Upper lobe of left lung (tissue), 4 donors: ENCODE data around the gene TBC1D3G.
"Not testable (repeated sequence)": the region's sequence is repeated elsewhere in the genome, so short reads cannot be mapped to it uniquely, and the experiment has no call there.

ENCODE experiments used
- EP300 ChIP-seq, 4 donors: sonication (generic); formaldehyde crosslinking; IDR thresholded peaks; one replicate each; pipeline ENCODE4 v1.5.1; 2017; ENCODE audit warnings: antibody characterized with exemption in 4 of 4, control low read depth in 2 of 4
- POLR2A ChIP-seq, 4 donors: fragments of 450-650 bp; IDR thresholded peaks; one replicate each; pipeline ENCODE4 v1.5.1; 2016 to 2017; ENCODE audit warnings: antibody characterized with exemption in 4 of 4, mild to moderate bottlenecking in 2 of 4
- POLR2AphosphoS5 ChIP-seq, 2 donors: sonication (generic); formaldehyde crosslinking; IDR thresholded peaks; one replicate each; pipeline ENCODE4 v1.5.1; 2017; ENCODE audit warnings: antibody characterized with exemption in 2 of 2
- TF ChIP-seq, protein P1 (sequence below), 6 experiments: fragments of 450-650 bp in 4 of 6; fragments of 200-600 bp in 2 of 6; sonication (generic) in 2 of 6; IDR thresholded peaks; one replicate each; pipeline ENCODE4 v1.5.1; 2016 to 2019; ENCODE audit warnings: antibody characterized with exemption in 6 of 6

DNA sequence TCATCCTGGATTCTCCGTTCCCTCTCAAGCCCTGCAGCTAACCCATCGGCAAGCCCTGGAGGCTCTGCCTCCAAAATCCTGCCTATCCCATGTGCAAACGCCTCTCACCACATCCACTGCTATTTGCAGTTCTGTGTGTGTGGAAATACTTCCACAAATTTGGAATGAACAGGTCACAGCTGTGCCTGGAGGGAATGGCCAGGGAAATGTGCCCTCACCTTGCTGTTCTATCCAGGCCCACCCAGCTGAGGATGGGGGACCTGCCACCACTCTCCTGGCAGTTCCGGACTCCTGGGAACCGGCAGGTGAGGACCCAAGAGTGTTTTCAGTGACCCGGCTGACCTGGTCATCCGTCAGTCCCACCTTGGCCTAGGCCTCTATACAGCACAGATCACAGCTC lies 52.3 kb downstream of the TBC1D3G start:
- TF ChIP-seq, protein P1, sequence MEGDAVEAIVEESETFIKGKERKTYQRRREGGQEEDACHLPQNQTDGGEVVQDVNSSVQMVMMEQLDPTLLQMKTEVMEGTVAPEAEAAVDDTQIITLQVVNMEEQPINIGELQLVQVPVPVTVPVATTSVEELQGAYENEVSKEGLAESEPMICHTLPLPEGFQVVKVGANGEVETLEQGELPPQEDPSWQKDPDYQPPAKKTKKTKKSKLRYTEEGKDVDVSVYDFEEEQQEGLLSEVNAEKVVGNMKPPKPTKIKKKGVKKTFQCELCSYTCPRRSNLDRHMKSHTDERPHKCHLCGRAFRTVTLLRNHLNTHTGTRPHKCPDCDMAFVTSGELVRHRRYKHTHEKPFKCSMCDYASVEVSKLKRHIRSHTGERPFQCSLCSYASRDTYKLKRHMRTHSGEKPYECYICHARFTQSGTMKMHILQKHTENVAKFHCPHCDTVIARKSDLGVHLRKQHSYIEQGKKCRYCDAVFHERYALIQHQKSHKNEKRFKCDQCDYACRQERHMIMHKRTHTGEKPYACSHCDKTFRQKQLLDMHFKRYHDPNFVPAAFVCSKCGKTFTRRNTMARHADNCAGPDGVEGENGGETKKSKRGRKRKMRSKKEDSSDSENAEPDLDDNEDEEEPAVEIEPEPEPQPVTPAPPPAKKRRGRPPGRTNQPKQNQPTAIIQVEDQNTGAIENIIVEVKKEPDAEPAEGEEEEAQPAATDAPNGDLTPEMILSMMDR (IDR thresholded peaks at IDR 0.05) = not testable (repeated sequence)
- not testable (repeated sequence) for TF ChIP-seq POLR2A, EP300, POLR2AphosphoS5 (IDR thresholded peaks at IDR 0.05)
